ENCODE results near the gene PFDN2. TPM values are rescaled to one million over a fixed set of nuclear protein-coding genes. Genes with fewer than 3 reads are reported as not detected.
"Not testable (repeated sequence)": the region's sequence is repeated elsewhere in the genome, so short reads cannot be mapped to it uniquely, and the experiment has no call there.

Gene PFDN2
- total RNA-seq, 1 donor from 2014 or later: 35.4 TPM

DNA sequence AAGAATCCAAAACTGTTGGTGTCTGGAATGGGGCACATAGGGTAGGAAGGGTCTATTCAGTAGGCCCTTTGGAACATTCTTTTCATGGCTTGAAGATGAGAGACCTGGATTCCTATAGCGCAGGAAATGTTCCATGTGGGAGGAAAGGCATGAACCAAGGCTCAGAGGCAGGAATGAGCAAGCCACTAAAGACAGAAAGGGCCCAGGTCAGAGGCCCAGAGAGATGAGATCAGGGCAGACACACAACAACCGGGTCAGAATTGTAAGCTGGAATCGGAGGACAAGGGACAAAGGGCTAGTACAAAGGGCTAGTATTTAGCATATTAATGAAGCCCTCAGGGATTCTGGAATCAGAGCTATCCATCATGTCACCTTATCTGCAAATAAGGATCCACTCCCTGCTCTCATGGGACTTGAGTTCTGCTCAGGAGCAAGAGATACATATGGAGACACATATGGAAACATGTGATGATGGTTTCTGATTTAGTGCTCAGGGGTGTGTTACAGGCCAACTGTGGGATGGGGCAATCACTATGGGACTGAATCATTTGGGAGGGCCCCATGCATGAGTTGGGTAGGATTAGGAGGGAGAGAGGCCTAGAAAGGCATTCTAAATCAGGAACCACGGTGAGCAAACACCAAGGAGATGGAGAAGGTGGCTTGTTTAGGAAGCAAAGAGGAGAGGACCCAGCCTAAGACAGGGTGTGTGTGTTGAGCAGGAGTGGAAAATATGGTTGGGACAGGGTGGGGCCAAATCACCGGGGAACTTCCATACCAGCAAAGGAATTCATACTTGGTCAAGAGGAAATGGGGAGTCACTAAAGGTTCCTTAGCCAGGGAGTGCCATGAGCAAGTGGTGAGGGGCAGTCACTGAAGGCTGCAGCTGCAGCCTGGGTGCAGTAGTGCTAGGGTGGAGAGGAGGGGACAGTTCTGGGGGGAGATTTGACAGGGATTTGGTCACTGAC, 37.1 kb downstream of the PFDN2 start:
- no peak for DNase-seq (ENCODE audit: low spot score)

- DNase-seq (ENCODE audit: low spot score): no peak
Observed at GRCh38 chr1:161079436-161080110, 38.3 kb downstream of the PFDN2 start.

DNA sequence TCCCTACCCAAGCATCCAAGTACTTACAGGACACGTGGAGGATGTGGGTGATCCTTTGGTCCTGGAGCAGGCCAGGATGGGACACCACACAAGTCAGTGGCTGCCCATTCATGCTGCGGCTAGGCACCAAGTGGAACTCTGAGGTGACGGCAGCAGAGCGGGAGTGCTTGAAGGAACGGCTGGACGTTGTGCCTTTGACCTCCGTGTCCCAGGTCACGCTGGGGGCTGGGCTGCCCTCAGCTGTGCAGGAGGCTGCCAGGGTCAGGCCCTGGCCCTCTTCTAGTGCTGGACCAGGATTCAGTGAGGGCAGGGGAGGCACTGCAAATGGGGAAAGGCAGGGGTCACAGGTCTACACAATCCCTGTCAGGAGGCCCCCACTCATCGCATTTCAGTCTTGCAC, 40.4 kb downstream of the PFDN2 start:
- DNase-seq (ENCODE audit: low spot score): no peak

DNA sequence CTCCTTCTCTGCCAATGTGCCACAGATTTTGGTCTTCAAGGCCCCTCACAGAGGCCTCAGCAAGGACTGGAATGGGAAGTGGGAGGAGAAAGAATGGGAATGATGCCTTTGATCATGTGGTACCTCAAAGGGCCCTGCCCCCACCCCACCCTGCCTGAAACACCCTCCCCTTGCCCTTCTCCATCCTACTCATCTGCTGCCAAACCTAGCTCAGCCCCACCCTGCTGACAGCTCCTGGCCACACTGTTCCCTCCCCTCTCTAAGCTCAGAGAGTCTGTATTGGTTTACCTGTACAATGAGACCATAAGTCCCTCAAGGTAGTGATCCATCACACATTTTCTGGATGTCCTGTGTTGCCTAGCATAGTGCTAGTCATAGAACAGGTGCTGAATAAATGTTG, 41.4 kb downstream of the PFDN2 start:
- DNase-seq (ENCODE audit: low spot score): no peak

DNA sequence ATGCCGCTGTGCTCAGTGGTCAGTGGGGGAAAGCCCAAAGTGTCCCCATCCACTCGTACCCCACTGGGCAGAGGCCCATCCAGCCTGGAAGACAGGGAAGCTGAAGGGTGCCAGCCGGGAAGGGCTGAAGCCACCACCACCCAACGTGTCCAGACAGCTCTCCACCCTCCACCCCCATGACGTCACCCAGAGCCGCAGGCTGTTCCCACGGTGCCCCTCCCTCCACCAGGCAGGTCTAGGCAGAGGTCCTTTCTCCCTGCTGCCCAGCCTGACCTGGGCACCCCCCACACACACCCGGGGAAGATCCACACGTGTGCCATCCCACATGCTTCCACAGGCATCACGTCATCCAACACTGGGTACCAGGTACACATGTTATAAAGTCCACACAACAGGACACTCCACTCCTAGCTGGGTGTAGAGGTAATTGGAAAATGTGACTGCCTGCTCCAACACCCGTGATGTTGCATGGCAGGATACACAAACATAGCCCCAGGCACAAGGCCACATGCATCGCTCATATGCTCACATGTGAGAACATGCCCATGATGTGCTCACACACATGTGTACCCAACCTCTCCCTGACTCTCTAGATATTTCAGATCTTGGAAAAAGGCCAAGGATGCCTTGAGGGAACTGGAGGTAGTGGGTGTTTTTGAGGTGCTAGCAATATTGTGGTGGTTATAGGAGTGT, 43.0 kb downstream of the PFDN2 start:
- DNase-seq (ENCODE audit: low spot score): no peak

- peak; percentile 54 for DNase-seq (ENCODE audit: low spot score)
Observed at GRCh38 chr1:161073474-161074121, 44.2 kb downstream of the PFDN2 start.

DNA sequence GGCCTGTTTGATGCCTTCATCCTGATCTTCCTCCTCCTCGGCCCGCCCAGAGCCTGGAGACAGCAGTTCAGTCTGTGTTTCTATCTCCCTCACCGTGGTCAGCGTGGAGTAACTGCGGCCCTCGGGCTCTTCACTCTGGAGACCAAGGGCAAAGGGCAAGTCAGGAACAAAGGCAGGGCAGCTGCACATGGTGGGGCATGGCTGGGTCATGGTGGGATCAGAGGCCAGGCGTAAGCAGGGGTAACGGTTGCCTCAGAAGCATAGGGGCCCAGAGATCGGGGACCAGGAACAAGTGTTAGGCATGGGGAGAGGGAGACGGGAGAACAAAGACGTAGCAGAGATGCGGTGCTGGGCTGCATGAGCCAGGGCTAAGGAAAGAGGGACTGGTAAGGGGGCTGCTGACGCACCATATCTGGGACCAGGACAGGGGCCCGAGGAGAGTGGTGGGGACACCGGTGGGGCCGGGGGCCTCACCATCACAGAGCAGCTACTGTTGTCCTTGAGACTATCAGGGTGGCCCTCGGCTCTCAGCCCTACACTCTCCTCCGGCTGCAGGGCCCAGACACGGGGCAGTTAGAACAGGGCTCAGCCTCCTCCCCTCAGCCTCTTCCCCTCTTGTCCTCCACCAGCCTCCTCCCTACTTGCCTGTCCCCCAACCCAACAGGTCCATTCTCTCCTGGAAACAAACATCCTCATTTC, 44.9 kb downstream of the PFDN2 start:
- DNase-seq (ENCODE audit: low spot score): no peak

GRCh38 chr1:161071886-161072371, 45.9 kb downstream of the PFDN2 start:
- DNase-seq (ENCODE audit: low spot score): no peak

- no peak for DNase-seq (ENCODE audit: low spot score)
Observed at GRCh38 chr1:161070761-161071160, 47.1 kb downstream of the PFDN2 start.

GRCh38 chr1:161069731-161070270, 48.0 kb downstream of the PFDN2 start, which contains the start of gene ARHGAP30:
Gene ARHGAP30, minus strand, starts transcription at chr1:161069891. Its CDS starts 267 bp downstream, at chr1:161069624.
- peak; percentile 68 for DNase-seq (ENCODE audit: low spot score)

DNA sequence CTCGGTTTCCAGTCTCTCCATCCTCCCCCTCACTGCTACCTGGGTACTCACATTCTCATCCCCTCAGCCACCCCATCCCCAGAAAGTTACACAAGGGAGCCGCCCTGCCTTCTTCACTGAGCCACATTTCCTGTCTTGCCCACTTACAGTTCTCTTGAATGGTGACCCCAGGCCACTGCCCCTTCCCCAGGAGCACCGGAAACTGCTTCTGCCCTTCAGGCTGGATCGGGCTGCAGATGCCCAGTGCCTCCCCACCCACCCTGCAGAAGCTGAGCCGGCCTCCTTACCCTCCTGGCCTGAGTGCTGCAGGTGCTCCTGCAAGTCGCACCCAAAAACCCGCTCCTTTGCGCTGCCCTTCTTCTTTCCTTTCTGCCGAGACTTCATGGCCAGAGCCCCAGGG, 48.6 kb downstream of the PFDN2 start:
- DNase-seq (ENCODE audit: low spot score): no peak

- DNase-seq (ENCODE audit: low spot score): peak; percentile 62
Observed at GRCh38 chr1:161068306-161069234, 49.3 kb downstream of the PFDN2 start.

DNA sequence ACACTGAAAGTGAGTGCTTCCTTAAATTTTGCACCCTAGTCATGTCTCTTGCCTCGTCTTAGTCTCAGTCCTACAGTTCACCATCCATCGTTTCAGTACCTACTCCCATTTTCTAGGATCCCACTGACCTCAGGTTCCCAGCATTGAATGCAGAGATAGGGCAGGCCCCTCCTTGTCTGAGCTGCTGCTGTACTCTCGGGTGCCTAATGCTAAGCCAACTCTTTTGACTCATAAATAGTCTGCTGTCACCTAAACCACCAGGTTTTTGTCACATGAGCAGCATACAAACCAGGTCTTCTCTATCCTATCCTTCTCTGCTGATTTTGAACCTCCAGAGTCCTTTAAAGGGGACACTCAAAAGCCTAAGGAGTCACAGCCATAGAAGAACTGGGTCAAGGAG, 51.1 kb downstream of the PFDN2 start:
- no peak for DNase-seq (ENCODE audit: low spot score)

DNA sequence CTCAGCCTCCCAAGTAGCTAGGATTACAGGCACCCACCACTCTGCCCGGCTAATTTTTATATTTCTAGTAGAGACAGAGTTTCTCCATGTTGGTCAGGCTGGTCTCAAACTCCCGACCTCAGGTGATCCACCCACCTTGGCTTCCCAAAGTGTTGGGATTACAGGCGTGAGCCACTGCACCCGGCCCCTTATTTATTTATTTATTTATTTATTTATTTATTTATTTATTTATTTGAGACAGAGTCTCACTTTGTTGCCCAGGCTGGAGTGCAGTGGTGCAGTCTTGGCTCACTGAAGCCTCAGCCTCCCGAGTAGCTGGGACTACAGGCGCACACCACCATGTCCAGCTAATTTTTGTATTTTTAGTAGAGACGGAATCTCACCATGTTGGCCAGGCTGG, 52.2 kb downstream of the PFDN2 start:
- DNase-seq (ENCODE audit: low spot score): not testable (repeated sequence)

- DNase-seq (ENCODE audit: low spot score): not testable (repeated sequence)
Observed at GRCh38 chr1:161063936-161064335, 53.9 kb downstream of the PFDN2 start.

- DNase-seq (ENCODE audit: low spot score): no peak
Observed at GRCh38 chr1:161061419-161061818, 56.4 kb downstream of the PFDN2 start.

DNA sequence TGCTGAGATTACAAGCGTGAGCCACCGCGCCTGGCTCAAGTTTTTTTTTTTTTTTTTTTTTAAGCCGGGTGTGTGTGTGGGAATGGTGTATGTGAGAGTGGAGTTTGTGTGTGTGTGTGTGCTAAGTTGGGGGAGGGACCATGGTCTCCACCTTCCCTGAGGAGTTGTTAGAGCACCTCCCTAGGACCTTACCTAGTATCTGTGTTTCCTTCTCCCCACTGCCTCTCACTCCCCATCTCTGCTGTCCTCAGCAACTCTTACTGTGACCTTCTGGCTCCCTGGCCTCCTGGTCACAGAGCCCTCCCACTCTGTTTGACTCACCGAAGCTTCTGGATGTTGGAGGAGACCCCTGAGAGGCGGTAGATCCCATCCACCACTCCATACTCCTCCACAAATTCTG, 58.5 kb downstream of the PFDN2 start:
- DNase-seq (ENCODE audit: low spot score): no peak

GRCh38 chr1:161054805-161055204, 63.0 kb downstream of the PFDN2 start:
- no peak for DNase-seq (ENCODE audit: low spot score)

DNA sequence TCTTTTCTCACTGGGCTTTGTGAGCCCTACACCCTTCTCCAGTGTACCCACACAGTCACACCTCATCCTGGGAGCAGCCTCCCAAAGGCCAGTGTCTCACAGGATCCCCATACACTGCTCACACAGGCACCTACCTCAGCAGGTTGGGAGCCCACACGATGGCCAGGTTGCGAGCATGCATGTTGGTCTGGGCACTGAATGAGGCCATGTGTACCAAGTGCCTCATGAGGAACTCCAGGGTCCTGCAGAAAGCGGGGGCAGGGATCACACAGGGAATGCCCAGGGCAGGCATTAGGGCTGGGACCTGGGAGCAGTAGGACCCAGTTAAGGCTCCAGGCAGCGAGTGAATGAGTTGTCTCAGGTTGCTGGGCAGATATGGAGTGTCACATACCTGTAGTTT, 63.6 kb downstream of the PFDN2 start:
- no peak for DNase-seq (ENCODE audit: low spot score)

DNA sequence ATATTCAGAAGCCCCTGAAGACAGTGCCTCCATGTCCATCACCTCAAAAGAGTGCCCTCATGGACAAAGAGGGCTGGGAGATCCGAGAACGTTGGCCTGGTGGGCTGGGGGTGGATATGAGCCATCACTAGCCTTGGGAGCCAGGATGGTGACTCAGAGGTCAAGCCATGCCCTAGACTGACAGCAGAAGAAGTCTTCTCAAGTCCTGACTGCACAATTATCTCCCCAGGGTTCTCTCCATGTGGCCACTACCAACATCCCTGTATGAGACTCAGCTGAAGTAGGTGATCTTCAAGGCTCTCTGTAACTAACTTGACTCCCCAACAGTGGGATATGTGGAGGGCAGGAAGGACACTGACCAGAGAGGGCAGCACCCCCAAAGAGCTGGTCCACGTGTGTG, 64.9 kb downstream of the PFDN2 start:
- no peak for DNase-seq (ENCODE audit: low spot score)
